Measurements from ENCODE around the gene MALRD1.
"Not testable (repeated sequence)": the region's sequence is repeated elsewhere in the genome, so short reads cannot be mapped to it uniquely, and the experiment has no call there.

Gene MALRD1

GRCh38 chr10:19706904-19707303 lies 658.3 kb downstream of the MALRD1 start:
- DNase-seq (ENCODE audit: low read depth, low spot score): no peak

GRCh38 chr10:19707376-19707775 lies 658.8 kb downstream of the MALRD1 start:
- no peak for DNase-seq (ENCODE audit: low read depth, low spot score)

- no peak for DNase-seq (ENCODE audit: low read depth, low spot score)
Observed at GRCh38 chr10:19708031-19708430, 659.4 kb downstream of the MALRD1 start.

GRCh38 chr10:19710600-19710999 lies 662.0 kb downstream of the MALRD1 start:
- no peak for DNase-seq (ENCODE audit: low read depth, low spot score)

GRCh38 chr10:19713159-19713558 lies 664.6 kb downstream of the MALRD1 start:
- no peak for DNase-seq (ENCODE audit: low read depth, low spot score)

- DNase-seq (ENCODE audit: low read depth, low spot score): no peak
Observed at GRCh38 chr10:19713800-19714525, 665.4 kb downstream of the MALRD1 start.

- peak; percentile 78 for DNase-seq (ENCODE audit: low read depth, low spot score)
Observed at GRCh38 chr10:19719284-19719683, 670.7 kb downstream of the MALRD1 start.

GRCh38 chr10:19724287-19724686 lies 675.7 kb downstream of the MALRD1 start:
- no peak for DNase-seq (ENCODE audit: low read depth, low spot score)

- no peak for DNase-seq (ENCODE audit: low read depth, low spot score)
Observed at GRCh38 chr10:19728376-19728775, 679.8 kb downstream of the MALRD1 start.

- no peak for DNase-seq (ENCODE audit: low read depth, low spot score)
Observed at GRCh38 chr10:19728964-19729363, 680.4 kb downstream of the MALRD1 start.

- DNase-seq (ENCODE audit: low read depth, low spot score): no peak
Observed at GRCh38 chr10:19730167-19730906, 681.7 kb downstream of the MALRD1 start.

- no peak for DNase-seq (ENCODE audit: low read depth, low spot score)
Observed at GRCh38 chr10:19730907-19731217, 682.3 kb downstream of the MALRD1 start.

- DNase-seq (ENCODE audit: low read depth, low spot score): no peak
Observed at GRCh38 chr10:19731560-19731959, 683.0 kb downstream of the MALRD1 start.

GRCh38 chr10:19738440-19738839 lies 689.8 kb downstream of the MALRD1 start:
- DNase-seq (ENCODE audit: low read depth, low spot score): no peak

GRCh38 chr10:19739232-19739631 lies 690.6 kb downstream of the MALRD1 start:
- not testable (repeated sequence) for DNase-seq (ENCODE audit: low read depth, low spot score)

- DNase-seq (ENCODE audit: low read depth, low spot score): not testable (repeated sequence)
Observed at GRCh38 chr10:19742144-19742543, 693.5 kb downstream of the MALRD1 start.

GRCh38 chr10:19745672-19746071 lies 697.1 kb downstream of the MALRD1 start:
- DNase-seq (ENCODE audit: low read depth, low spot score): no peak

GRCh38 chr10:19749185-19749729 lies 700.7 kb downstream of the MALRD1 start:
- DNase-seq (ENCODE audit: low read depth, low spot score): no peak

GRCh38 chr10:19750972-19751371 lies 702.4 kb downstream of the MALRD1 start:
- no peak for DNase-seq (ENCODE audit: low read depth, low spot score)

- no peak for DNase-seq (ENCODE audit: low read depth, low spot score)
Observed at GRCh38 chr10:19756919-19757318, 708.3 kb downstream of the MALRD1 start.

GRCh38 chr10:19762026-19762425 lies 713.4 kb downstream of the MALRD1 start:
- no peak for DNase-seq (ENCODE audit: low read depth, low spot score)

- DNase-seq (ENCODE audit: low read depth, low spot score): no peak
Observed at GRCh38 chr10:19764111-19764510, 715.5 kb downstream of the MALRD1 start.

GRCh38 chr10:19767876-19768275 lies 719.3 kb downstream of the MALRD1 start:
- no peak for DNase-seq (ENCODE audit: low read depth, low spot score)

Measured in smooth muscle cell of the brain vasculature (primary cell).